ENCODE measurements around the gene CHAMP1. TPM values are rescaled to one million over a fixed set of nuclear protein-coding genes. Genes with fewer than 3 reads are reported as not detected.

Gene CHAMP1
- 18.0 to 25.0 TPM (median 23.8 TPM) in 5 replicates for total RNA-seq (2022; extraction: Qiagen RNA extraction; ENCODE audit: low read depth)

GRCh38 chr13:114314074-114314912 is at the start of gene CHAMP1:
TSS of gene CHAMP1 (plus strand) at chr13:114314503. CDS start at chr13:114323843, 9,340 bp downstream.

GRCh38 chr13:114281351-114282040 is 32.8 kb upstream of the CHAMP1 start, which contains the start of gene UPF3A:
TSS of gene UPF3A (plus strand) at chr13:114281601. CDS start at chr13:114281640, 39 bp downstream.

Other genes starting within 250 kb of the CHAMP1 start
- gene RASA3, start 181.9 kb upstream of the CHAMP1 start, total RNA-seq (2022; extraction: Qiagen RNA extraction; ENCODE audit: low read depth) = 11.8 to 14.3 TPM (median 13.8 TPM) in 5 replicates
- gene CFAP97D2, start 135.2 kb upstream of the CHAMP1 start, total RNA-seq (2022; extraction: Qiagen RNA extraction; ENCODE audit: low read depth) = not detected in 5 replicates
- gene CDC16, start 79.6 kb upstream of the CHAMP1 start, total RNA-seq (2022; extraction: Qiagen RNA extraction; ENCODE audit: low read depth) = 38.5 to 43.4 TPM (median 38.7 TPM) in 5 replicates
- 30.9 to 31.5 TPM (median 31.3 TPM) in 5 replicates for gene UPF3A, start 32.9 kb upstream of the CHAMP1 start, total RNA-seq (2022; extraction: Qiagen RNA extraction; ENCODE audit: low read depth)

All from A549 treated with DMSO at 1 μM for 4 hours (cell line).